Amniotic stem cell (primary cell): Measurements from ENCODE around the gene IL6ST.
"Not testable (repeated sequence)": the region's sequence is repeated elsewhere in the genome, so short reads cannot be mapped to it uniquely, and the experiment has no call there.

ENCODE experiments used
- DNase-seq: peaks from one replicate; lab custom pipeline; 2025; lab: John Stamatoyannopoulos, UW

The IL6ST gene

DNA sequence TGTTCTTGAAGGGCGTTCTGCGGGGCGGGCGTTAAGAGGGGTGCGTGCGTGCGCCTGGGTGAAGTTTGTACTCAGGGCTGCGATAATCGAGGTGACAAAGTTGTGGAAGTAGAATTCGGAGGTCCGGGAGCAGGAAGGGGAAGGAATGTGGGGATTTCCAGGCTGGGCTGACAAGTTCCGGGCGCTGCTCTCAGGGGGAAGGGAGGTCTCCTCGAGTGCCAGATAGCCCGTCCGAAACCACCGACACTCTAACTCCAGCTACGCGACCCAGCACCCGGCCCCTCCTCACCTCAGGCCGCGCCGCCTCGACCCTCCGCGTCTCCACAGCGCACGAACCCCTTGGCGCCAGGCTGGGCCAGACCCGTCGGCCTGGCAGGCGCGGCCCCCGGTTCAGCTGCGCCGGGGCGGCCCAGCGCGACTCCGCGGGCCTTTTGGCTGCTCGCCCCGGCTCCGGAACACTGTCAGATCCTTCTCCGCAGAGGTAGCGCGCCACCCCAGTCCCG is at the start of gene IL6ST:
IL6ST (minus strand) TSS at position 469 of the 503 bp plus-strand sequence. CDS start 18,685 bp downstream, outside the sequence.
- DNase-seq: peak; percentile 78

DNA sequence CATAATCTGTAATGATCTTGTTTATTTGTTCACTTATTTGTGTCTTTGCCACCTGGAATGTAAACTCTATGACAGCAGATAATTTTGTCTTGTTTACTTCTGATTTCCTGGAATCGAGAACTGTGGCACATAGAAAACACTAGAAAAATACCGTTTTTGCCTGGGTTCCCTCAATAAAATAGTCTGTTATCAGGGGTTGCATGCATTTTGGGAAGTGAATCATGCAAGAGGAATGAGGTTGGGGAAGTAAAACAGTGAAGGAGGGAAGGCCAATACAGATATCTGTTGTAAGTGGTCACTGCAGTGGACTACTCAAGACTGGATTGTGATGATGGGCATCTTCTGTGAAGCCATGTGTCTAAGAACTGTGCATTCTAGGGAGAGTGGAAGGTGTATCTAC is 45.2 kb upstream of the IL6ST start:
- no peak for DNase-seq

DNA sequence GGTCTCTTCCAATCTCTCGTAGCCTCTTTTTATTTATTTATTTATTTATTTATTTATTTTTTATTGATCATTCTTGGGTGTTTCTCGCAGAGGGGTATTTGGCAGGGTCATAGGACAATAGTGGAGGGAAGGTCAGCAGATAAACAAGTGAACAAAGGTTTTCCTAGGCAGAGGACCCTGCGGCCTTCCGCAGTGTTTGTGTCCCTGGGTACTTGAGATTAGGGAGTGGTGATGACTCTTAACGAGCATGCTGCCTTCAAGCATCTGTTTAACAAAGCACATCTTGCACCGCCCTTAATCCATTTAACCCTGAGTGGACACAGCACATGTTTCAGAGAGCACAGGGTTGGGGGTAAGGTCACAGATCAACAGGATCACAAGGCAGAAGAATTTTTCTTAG is 43.4 kb upstream of the IL6ST start:
- DNase-seq: not testable (repeated sequence)

DNA sequence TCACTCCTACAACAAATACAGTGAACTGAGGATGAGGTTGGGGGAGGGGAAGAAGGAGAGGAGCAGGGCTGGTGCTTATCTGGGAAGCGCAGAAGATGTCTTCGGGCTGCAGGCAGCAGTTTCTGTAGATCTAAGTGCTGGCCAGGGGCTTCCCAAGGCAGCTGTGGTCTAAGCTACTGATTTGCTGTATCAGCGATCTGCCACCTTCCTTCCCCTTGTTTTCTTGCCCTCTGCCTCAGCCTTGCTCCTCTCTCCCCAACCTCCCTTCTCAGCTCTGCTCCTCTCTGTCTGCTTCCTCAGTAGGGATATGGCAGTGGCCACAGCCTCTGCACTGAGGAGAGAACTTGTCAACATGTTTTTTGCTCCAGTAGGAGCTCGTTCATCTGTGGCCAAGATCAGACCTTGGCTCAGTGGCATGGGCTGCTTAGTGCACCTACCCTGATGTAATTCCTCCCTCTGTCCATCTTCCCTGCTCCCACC is 42.8 kb upstream of the IL6ST start:
- DNase-seq: no peak

DNA sequence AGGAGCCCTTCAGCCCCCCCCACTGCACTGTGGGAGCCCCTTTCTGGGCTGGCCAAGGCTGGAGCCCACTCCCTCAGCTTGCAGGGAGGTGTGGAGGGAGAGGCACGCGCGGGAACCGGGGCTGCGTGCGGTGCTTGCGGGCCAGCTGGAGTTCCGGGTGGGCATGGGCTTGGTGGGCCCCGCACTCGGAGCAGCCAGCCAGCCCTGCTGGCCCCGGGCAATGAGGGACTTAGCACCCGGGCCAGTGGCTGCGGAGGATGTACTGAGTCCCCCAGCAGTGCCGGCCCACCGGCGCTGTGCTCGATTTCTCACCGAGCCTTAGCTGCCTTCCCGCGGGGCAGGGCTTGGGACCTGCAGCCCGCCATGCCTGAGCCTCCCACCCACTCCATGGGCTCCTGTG is 40.6 kb upstream of the IL6ST start:
- not testable (repeated sequence) for DNase-seq

DNA sequence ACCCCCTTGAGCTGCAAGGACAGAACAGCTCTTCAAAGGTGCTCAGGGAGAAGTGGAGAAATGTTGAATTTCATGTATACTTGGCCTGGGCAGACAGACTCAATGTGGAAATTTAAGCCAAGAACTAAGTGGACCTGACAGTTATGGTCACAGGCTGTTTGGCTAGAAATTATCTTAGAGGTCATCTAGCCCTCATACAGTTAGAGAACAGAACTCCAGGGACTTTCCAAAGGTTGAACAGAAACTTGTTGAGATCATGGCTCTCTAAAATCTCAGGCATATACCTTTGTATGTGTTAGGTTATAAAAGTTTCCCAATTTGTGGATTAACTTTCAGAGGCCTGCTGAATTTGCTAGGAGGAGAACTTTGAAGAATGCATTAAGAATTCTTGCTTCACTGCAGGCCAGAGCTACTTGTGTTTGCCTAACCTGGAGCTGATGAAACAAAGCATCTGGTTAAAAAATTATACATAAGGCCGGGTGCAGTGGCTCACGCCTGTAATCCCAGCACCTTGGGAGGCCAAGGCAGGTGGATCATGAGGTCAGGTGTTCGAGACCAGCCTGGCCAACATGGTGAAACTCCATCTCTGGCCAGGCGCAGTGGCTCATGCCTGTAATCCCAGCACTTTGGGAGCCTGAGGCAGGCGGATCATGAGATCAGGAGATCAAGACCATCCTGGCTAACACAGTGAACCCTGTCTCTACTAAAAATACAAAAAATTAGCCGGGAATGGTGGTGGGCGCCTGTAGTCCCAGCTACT is 35.3 kb upstream of the IL6ST start:
- DNase-seq: not testable (repeated sequence)

DNA sequence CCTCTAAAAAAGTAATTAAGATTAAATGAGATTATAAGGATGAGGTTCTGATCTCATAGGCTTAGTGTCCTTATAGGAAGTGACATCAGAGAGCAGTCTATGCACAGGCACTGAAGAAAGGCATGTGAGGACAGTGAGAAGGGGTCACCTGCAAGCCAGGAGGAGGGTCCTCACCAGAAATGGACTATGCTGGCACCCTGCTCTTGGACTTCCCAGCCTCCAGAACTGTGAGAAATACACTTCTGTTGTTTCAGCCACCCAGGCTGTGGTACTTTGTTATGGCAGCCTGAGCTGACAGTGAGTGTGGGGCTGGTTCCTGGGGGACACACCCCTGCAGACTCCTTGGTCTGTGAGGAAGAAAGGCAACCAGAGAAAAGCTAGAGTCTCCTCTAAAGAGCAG is 34.7 kb upstream of the IL6ST start:
- DNase-seq: no peak

DNA sequence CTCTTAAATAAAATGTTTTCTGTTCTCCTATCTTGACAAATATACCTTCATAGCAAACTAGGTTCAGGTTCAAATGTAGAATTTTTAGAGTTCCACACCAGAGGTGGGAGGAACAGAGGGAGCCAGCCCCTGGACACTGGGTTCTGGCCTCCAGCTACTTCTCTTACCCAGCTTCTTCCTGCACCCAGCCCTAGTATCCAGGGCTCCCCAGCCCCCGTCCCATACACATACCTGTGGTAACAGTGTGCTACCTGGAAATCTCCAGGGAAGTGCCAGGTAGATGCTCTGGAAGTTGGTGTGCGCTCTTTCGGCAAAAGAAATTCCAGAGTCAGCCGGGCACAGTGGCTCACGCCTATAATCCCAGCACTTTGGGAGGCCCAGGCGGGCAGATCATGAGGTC is 33.9 kb upstream of the IL6ST start:
- no peak for DNase-seq

DNA sequence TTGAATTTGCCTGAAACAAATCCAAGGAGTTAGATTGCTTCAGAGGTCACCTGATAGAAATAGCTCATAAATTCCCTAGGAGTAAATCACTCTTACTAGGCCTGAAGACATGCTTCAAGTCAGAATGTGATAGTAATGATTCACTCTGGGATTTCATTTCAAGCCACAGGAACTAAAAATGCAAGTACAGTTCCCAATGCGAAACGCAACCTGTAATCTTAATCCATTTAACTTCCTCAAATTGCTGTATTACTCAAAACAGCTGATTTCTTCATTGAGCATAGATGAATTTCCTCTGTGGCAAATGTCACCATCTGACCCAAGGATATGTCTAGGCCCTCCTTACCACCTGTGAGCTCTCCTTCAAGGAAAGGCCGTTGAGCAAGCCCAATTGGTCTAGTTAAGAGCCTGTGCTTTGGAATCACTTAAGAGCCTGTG is 32.1 kb upstream of the IL6ST start:
- DNase-seq: peak; percentile 60

DNA sequence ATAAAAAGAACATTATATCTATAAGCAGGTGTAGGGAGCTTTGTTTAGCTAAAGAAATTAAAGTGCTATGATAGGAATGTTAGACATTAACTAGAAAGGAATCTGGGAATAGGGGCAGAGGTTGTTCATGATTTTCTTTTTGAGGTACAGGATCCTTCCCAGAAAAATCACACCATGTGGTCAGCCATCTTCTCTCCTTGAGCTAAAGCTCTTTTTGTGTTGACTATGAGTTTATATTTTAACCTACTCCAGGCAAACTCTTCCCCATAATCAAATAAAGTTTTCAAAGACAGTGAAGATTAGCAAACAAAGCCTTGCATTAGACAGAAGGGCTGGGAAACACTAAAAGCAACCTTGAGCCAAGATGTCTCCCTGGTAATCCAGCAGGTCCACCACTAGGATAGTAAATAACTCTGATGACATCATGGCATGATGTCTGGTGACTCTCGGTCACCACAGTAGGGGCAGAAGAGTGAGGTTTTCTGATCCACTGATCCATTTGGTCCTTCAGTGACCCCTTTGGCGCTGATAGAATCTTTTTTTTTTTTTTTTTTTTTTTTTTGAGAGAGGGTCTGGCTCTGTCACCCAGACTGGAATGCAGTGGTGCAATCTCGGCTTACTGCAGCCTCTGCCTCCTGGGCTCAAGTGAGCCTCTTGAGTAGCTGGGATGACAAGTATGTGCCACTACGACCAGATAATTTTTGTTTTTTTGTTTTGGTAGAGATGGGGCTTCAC is 30.6 kb upstream of the IL6ST start:
- DNase-seq: no peak

DNA sequence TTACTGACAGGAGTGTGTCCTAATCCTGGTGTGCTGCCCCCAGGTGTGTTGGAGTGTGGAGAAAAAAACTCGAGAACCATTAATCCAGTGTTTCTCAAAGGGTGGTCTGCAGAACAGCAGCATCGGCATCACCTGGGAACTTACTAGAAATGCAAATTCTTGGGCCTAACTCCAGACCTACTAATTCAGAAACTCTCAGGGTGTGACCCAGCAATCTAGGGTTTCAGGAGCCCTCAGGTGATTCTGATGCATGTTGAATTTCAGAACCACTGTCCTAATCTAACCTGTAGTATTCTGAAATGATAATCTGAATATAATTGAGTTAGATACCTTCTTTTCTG is 30.0 kb upstream of the IL6ST start:
- DNase-seq: no peak

DNA sequence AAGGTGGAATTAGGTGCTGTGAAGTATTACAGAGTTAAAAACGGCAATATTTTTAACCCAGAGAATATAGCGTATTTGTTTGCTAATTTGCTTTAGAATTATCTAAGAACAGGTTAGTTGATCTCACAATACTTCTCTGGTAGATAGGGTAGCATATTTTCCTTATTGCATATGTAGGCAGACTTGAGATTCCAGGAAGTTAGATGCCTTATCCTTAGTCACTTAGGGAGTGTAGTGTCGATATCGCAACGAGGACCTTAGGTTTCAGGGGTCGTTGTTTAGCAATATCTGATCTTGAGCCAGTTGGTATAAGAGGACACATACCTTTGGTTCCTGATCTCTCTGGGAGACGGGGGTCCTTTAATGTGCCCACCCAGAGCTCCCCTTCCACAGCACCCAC is 28.5 kb upstream of the IL6ST start:
- no peak for DNase-seq

DNA sequence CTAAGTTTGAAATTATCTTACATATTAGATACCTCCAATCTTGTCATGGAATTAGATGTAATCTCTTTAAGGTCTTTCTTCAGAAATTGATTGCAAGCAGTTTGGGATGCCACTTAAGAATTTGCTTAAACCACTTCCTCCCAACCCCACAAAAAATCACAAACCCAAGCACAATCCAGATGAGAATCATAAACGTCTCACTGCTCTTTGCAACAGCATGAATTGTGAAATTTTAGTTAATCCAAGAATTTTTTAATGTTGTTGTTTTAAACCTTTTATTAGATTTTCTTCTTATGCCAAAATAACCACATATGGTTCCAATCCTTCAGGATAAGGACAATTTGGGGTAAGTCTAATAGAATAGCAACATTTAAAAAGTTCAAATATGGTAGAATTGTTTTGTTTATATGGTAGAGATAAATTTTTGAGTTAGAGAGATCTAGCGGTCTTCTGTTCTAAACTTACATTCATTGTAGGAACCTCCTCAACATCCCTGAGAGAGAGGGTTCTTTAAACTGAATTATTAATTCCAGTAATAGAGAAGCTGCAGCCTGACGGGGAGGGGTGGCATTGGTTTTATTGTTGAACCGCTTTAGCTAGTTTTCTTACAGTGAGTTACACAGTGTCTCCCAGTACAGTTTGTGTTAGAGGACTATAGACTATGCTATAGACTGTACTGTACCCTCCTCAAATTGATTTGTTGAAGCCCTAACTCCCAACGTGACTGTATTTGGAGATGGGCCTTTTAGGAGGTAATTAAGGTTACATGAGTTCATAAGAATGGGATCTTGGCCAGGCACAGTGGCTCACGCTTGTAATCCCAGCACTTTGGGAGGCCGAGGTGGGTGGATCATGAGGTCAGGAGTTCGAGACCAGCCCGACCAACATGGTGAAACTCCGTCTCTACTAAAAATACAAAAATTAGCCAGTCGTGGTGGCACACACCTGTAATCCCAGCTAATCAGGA is 24.8 kb upstream of the IL6ST start:
- DNase-seq: no peak

DNA sequence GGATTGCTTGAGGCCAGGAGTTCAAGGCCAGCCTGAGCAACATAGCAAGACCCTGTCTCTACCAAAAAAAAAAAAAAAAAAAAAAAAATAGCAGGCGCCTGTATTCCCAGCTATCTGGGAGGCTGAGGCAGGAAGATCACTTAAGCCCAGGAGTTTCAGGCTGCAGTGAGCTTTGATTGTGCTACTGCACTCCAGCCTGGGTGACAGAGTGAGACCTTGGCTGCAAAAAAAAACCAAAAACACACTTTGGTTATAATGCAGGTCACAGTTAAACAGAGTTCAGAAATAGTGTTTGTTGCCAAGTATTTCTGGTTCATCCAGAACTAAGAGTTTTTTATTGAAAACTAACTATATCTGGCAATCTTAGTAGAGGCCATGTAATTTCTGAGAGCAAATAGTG is 24.1 kb upstream of the IL6ST start:
- DNase-seq: no peak

DNA sequence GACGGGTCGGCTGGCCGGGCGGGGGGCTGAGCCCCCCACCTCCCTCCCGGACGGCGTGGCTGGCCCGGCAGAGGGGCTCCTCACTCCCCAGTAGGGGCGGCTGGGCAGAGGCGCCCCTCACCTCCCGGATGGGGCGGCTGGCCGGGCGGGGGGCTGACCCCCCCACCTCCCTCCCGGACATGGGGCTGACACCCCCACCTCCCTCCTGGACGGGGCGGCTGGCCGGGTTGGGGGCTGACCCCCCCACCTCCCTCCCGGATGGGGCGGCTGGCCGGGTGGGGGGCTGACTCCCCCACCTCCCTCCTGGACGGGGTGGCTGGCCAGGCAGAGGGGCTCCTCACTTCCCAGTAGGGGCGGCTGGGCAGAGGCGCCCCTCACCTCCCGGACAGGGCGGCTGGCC is 19.9 kb upstream of the IL6ST start:
- DNase-seq: not testable (repeated sequence)

DNA sequence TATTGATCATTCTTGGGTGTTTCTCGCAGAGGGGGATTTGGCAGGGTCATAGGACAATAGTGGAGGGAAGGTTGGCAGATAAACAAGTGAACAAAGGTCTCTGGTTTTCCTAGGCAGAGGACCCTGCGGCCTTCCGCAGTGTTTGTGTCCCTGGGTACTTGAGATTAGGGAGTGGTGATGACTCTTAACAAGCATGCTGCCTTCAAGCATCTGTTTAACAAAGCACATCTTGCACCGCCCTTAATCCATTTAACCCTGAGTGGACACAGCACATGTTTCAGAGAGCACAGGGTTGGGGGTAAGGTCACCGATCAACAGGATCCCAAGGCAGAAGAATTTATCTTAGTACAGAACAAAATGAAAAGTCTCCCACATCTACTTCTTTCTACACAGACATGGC is 19.2 kb upstream of the IL6ST start:
- not testable (repeated sequence) for DNase-seq

DNA sequence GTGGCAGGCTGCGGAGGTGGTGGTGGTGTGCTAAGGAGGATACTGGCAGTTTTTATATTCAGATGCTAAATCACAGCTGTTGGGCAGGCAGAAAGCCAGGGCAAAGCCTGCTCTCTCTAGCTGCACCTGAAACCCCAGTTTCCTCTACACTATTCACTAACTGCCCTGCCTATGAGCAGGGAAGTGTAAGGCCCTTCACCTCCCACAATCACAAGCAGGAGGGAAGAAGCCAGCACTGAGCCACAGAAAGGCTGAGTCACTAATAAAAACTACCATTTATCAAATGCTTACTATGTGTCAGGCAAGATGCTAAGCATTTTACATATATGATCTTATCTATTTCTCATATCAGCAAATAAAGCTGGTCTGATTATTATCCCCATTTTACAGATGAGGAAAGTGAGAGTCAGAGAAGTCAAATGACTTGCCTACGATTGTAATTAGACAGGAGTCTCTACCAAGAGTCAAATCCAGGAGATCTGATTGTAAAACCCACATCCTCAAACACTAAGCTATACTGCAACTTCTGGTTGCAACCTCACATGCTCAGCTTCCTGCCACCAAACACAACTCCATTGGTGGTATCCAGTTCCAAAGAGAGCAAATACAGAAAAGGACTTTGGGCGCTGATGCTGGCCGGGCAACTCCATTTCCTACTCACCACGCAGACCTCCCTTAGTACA is 17.7 kb upstream of the IL6ST start:
- no peak for DNase-seq

DNA sequence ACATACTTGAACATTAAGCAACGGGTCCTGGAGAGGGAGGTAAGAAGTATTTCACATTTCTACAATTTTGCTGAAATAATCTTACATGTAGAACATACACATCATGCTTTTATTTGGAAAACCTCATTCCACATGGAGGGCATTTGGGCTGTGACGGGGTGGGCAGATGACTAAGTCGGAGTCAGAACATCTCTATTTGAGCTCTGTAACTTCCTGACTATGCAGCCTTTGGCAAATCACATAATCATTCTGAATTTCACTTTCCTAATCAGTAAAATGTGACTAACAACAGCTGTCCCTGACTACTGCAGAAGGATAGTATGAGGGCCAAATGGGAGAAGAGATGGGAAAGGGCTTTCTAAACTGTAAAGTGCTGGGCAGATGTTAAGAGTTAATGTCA is 17.1 kb upstream of the IL6ST start:
- DNase-seq: peak; percentile 74

DNA sequence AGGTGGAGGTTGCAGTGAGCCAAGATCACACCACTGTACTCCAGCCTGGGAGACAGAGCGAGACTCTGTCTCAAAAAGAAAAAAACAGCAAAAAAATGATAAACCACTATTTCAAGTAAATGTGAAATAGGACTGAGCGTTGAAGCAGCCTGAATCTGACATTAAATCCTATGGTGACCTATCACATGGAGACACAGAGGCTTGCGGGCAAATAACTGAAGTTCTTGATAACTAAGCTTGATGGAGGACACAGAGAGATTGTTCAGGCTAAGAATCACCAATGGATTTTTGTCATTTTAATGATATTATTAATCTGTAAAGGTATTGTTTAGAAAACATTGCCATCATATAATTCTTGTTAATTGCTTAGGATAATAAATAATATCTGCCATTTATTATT is 15.7 kb upstream of the IL6ST start:
- DNase-seq: no peak

DNA sequence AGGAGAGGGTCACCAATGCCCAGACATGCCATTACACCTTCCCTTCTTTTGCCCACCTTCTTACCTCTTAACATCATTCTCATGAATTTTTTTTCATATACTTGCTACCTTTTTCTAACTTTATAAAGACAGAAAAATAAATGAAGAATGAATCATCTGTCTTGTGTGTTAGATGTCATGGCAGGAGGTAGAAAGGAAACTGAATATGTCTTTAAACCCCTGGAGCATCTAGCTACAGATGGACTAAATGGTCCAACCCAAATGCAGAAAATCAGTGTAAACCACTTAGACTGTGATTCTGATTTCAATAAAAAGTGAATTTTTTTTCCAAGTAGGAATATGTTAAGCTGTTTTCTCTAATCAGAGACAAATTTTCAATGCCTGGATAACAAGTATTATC is 11.8 kb upstream of the IL6ST start:
- no peak for DNase-seq

DNA sequence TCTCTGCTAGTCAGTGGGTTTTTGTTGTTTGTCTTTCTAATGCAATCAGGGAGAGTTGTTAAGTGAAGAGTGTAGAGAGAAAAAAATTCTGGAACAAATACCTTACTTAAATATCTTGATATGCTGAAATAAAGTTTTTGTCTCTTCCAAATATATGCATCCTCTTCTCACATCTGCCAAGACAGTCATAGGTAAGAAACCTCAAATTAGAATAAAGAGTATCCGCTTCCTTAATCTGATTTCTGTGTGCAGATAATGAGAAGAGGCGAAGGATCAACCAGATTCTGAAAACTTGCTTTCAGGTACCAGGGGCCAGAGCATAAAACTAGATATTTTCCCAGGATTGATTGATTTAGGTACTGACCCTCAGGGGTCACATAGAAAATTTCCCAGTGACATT is 11.3 kb upstream of the IL6ST start:
- DNase-seq: no peak

DNA sequence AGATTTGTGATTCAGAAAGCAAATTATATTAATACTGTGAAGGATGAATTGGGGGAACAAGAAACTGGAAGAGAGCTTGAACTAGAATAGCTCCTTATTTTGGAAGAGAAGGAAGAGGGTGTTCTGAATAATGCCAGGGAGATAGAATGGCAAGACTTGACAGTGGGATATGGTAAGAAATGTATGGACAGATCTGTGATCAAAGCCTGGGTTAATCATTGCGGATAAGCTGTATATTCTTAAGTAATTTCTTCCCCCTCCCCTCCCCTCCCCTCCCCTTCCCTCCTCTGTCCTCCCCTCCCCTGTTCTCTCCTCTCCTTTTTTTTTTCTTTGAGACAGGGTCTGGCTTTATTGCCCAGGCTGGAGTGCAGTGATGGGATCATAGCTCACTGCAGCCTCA is 10.1 kb upstream of the IL6ST start:
- DNase-seq: no peak
